GM06990 (cell line): ENCODE results near the gene PSME2.
A peak's percentile ranks its signal among the peaks of the same experiment; 100 is the strongest.

ENCODE experiments used
- DNase-seq: peaks from one replicate; pipeline ENCODE4 v3.0.0-alpha.2; 2011; ENCODE audit not compliant: insufficient read length; ENCODE audit errors: extremely low read depth
- H3K27me3 ChIP-seq: replicated peaks from 2 replicates; pipeline ENCODE4 v1.6.0; 2011; ENCODE audit warnings: low read length; ENCODE audit not compliant: control insufficient read depth, insufficient read depth
- H3K36me3 ChIP-seq: 2 replicates; pipeline ENCODE4 v1.5.1; 2011; ENCODE audit warnings: low read length; ENCODE audit not compliant: control insufficient read depth, insufficient read depth
- H3K4me3 ChIP-seq: replicated peaks from 2 replicates; pipeline ENCODE4 v1.5.1; 2011; ENCODE audit warnings: low read depth, mild to moderate bottlenecking, control low read depth, low read length
- TF ChIP-seq, protein P1 (sequence below): IDR thresholded peaks from 2 replicates; pipeline ENCODE4 v1.5.1; 2011; ENCODE audit warnings: low read length, control low read depth, mild to moderate bottlenecking, inconsistent platforms; ENCODE audit not compliant: insufficient read depth, poor library complexity, severe bottlenecking

The PSME2 gene

DNA sequence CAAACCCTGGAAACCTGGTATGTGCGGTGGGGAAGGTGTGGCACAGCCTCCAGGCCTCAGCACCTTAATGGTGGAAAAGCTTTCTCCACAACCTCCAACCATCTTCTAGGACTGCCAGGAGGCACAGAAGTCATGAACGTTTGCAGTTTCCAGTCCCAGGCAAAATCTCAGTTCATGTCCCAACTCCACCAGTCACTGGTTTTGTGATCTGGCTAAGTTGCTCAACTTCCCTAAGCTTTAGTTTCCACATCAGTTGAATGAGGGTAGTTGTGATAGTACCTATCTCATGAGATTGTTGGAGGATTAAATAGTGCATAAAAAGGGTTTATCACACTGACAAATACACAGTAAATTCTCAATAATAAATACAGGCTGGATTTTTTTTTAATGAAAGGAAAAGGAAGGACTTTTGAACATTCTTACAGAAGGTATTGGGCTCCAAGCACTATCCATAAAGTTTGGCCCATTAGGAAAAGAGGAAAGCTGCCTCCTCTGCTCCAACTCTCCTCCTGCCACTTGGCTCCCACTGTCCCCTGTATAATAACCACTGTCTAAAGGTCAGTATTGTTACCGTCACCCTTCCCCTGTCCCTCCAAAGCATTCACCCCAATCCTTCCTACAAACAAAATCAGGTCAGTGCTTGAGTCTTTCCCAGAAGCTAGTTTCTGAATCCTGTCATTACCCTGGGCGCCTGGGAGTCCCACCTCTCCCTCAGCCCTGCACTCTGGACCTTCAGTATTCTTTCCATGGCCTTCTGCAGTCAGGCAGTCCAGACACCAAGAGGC is 46.0 kb downstream of the PSME2 start:
- DNase-seq: no peak
- Histone ChIP-seq H3K36me3 (peaks cover 41% of the 10 kb centered on the region), H3K27me3 (no peaks in the 10 kb centered on the region), H3K4me3 (no peak overlapping the region)
- TF ChIP-seq, protein P1, sequence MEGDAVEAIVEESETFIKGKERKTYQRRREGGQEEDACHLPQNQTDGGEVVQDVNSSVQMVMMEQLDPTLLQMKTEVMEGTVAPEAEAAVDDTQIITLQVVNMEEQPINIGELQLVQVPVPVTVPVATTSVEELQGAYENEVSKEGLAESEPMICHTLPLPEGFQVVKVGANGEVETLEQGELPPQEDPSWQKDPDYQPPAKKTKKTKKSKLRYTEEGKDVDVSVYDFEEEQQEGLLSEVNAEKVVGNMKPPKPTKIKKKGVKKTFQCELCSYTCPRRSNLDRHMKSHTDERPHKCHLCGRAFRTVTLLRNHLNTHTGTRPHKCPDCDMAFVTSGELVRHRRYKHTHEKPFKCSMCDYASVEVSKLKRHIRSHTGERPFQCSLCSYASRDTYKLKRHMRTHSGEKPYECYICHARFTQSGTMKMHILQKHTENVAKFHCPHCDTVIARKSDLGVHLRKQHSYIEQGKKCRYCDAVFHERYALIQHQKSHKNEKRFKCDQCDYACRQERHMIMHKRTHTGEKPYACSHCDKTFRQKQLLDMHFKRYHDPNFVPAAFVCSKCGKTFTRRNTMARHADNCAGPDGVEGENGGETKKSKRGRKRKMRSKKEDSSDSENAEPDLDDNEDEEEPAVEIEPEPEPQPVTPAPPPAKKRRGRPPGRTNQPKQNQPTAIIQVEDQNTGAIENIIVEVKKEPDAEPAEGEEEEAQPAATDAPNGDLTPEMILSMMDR: no peak

DNA sequence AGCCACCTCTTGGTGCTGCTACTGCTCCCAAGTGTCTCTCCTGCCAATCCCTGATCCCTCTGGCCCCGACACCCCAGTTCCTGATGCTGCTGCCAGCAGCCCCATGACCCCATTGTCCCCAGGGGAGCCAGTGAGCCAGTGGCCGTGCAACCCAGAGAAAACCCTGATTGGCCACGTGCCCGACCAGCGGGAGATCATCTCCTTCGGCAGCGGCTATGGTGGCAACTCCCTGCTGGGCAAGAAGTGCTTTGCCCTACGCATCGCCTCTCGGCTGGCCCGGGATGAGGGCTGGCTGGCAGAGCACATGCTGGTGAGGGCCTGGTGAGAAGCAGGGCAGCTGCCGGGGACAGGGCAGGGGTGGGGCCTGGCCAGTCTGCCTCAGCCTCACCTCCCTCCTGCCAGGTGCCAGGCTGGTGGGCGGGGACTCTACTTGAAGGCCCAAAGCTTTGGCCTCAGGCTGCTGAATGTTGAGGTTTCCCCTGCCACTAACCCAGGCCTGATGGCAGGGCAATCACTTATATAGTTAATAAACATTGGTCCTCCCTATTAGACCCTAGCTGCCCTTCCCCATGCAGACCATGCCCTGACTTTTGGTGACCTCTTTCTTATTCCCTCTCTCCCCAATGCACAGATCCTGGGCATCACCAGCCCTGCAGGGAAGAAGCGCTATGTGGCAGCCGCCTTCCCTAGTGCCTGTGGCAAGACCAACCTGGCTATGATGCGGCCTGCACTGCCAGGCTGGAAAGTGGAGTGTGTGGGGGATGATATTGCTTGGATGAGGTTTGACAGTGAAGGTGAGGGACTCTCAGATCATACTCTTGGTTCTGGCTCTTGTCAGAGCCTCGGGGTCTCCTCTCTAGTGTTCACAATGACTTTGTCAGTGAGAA is 47.2 kb downstream of the PSME2 start:
- DNase-seq: no peak
- TF ChIP-seq, protein P1: no peak
- H3K27me3 ChIP-seq: no peaks in the 10 kb centered on the region
- H3K4me3 ChIP-seq: no peak overlapping the region
- H3K36me3 ChIP-seq: peaks cover 41% of the 10 kb centered on the region

DNA sequence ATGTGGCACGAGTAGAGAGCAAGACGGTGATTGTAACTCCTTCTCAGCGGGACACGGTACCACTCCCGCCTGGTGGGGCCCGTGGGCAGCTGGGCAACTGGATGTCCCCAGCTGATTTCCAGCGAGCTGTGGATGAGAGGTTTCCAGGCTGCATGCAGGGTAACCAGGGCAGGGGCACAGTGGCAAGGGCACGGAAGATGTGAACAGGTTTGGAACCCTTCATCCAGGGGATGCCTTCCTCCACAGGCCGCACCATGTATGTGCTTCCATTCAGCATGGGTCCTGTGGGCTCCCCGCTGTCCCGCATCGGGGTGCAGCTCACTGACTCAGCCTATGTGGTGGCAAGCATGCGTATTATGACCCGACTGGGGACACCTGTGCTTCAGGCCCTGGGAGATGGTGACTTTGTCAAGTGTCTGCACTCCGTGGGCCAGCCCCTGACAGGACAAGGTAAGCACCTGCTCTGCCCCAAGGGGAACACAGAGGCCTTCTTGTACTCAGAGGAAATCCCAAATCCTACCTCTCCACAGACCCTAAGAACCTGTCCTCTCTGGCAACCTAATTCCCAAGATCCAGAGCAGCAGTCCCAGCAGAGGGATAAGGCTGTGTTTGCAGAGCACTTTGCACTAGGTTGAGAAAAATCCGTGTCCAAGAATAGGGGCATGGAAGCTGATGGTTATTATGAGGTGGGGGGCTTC is 48.0 kb downstream of the PSME2 start:
- peaks cover 38% of the 10 kb centered on the region for H3K36me3 ChIP-seq
- DNase-seq: no peak
- H3K27me3 ChIP-seq: no peaks in the 10 kb centered on the region
- H3K4me3 ChIP-seq: no peak overlapping the region
- TF ChIP-seq, protein P1: no peak

DNA sequence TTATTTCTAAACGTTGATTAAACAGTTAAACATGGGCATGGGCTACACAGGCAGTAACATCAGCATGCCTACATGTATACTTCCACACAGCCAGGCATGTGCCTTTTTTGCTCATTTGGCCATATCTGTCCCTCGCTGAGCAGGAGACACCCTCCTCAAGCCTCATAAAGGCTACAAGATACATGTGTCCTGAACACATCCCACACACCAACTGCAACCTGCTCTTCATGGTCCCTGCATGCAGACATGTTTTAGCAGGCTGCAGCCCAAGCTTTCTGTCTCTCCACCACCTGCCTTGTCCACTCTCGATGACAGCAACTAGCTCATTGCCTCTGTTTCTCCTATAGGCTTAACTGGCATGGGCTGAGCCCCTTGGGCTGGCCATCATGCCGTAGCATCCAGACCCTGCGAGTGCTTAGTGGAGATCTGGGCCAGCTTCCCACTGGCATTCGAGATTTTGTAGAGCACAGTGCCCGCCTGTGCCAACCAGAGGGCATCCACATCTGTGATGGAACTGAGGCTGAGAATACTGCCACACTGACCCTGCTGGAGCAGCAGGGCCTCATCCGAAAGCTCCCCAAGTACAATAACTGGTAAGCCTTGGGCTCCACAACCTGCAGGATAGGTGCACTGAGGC is 49.7 kb downstream of the PSME2 start:
- TF ChIP-seq, protein P1: no peak
- Histone ChIP-seq H3K4me3 (no peak overlapping the region), H3K27me3 (no peaks in the 10 kb centered on the region), H3K36me3 (peaks cover 29% of the 10 kb centered on the region)
- no peak for DNase-seq

DNA sequence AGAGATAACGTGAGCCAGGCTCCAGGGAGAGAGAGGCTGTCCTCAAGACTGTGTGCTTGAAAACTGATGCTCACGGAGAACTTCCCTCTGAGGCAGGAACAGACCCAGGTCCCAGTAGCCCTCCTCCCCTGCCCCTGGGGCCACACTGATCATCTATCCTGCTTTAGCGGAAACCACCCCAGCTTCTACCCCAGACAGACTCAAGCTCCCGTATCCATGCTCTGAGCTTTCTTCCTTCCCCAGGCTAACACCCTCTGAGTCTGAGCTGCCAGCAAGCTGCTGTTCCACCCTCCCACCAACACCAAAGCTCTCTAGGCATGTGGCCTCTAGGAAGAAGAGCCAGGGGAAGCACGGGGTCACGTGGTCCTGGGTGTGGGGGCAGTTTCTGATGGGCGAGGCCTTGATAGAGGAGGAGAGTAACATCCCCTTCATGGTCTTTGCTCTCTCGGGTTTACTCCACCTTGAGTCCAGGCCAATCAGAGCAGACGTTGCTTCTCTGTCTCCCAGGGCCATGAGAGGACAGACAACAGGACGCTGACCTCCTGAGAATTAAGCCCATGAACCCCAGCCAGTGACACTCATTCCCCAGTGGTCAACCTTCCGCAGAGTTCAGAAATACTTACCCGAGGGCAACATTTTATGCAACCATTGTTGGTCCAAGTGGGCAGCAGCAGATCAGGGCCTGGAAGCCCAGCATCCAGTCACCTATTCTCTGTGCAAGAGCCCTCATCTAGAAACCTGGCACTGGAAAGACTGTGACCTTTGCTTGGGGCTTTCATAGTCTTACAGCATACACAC is 50.9 kb downstream of the PSME2 start:
- H3K27me3 ChIP-seq: no peaks in the 10 kb centered on the region
- peak overlapping the region; percentile 72 for H3K4me3 ChIP-seq
- DNase-seq: peak; percentile 84
- TF ChIP-seq, protein P1: no peak
- H3K36me3 ChIP-seq: peaks cover 27% of the 10 kb centered on the region
